ENCODE data around the gene ABHD8.

ABHD8 gene

DNA sequence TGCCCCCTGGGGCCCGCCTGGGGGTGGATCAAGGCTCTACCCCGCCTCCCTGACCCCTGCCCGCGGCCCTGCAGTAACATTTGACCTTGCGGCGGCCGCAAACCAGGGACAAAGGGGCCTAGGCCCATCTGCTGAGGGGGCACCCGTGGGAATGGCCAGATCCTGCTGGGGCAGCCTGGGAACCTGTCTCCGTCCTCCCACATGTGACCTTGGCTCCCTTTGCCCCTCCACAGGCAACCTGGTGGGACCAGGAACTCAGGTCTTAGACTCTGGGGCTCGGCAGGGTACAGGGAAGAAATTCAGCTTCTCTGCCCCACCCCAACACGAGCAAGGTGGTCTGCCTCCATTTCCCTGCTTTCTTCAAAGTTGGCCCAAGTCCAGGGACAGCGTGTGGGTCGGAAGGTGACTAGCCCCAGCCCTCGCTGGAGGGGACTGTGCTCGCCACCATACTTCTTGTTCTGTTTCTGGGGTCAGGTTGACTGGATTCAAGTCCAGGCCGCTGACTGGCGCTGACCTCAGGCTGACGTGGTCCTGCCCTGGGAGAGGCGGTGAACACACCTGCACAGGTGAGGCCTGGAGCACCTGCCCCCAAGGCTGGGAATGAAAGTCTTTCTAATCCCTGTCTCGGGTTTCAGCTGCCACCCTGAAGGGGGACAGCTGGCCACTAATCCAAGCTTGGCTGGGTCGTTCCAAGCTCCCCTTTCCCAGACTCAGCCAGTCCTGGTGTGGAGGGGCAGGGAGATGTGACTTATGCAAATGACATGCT lies 55.0 kb downstream of the ABHD8 start:
- DNase-seq (ENCODE audit: low read depth): no peak
- TF ChIP-seq, protein P1, sequence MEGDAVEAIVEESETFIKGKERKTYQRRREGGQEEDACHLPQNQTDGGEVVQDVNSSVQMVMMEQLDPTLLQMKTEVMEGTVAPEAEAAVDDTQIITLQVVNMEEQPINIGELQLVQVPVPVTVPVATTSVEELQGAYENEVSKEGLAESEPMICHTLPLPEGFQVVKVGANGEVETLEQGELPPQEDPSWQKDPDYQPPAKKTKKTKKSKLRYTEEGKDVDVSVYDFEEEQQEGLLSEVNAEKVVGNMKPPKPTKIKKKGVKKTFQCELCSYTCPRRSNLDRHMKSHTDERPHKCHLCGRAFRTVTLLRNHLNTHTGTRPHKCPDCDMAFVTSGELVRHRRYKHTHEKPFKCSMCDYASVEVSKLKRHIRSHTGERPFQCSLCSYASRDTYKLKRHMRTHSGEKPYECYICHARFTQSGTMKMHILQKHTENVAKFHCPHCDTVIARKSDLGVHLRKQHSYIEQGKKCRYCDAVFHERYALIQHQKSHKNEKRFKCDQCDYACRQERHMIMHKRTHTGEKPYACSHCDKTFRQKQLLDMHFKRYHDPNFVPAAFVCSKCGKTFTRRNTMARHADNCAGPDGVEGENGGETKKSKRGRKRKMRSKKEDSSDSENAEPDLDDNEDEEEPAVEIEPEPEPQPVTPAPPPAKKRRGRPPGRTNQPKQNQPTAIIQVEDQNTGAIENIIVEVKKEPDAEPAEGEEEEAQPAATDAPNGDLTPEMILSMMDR (conservative IDR thresholded peaks at IDR 0.05; ENCODE audit: low read length): no peak
- H3K4me3 ChIP-seq (ENCODE audit: low read length): no peak overlapping the region

DNA sequence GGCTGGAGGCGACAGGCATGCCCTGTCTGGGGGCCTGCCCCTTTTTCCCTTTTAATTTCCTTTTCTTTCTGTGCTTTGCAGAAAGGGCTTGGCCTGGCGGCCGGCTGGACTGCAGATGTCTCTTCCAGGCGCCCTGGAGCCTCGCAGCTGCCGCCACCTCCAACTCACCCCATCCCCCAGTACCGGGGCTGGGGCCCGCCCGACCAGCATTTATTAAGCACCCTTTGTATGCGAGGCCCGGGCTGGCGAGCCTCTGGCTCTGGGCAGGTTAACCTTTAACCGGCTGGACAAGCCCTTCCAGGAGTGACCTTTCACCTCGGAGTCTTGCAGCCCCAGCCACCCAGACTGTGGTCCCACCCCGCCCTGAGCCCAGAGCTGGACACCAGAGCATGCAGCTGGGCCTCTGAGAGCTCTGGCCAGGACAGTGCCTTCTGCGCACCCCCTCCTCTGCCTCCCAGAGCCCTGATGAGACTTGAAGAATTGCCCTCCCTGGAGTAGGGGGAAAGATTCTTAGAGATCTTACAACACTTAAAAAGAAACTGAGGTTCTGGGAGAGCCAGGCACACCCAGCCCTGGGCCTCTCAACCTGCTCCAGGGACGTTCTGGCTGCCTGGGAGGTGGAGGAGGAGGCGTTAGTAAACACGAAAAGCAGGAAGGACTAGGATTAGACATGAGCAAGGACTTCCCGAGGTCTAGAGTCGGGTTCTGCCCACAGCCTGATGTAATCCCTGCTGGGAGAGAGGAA lies 56.4 kb downstream of the ABHD8 start:
- peak; percentile 57 for DNase-seq (ENCODE audit: low read depth)
- TF ChIP-seq, protein P1 (conservative IDR thresholded peaks at IDR 0.05; ENCODE audit: low read length): no peak

DNA sequence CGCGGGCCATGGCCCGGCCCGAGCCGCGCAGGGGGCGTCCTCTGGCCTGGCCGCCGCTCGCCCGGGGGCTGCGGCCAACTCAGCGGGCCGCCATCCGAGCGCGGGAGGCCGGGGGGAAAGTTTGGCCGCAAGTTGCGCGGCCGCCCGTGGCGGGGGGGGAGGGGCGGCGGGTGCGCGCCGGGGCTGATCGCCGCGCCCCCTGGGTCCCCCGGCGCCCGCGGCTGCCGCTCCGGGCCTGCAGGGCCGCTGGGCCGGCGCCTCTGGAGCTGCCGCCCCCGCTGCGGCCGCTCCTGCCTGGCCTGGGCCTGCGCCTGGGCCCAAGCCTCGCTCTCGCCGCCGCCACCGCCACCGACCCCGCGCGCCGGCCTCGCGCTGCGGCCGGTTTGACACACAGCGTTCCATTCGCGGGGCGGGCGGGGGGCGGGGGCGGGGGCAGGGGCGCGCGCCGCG lies 57.7 kb downstream of the ABHD8 start, which contains the start of gene NR2F6:
Gene NR2F6 (minus strand): TSS at position 385 of the 450 bp plus-strand sequence. CDS start 699 bp downstream, outside the sequence.
- peak within 1 kb of the TSS; percentile 89 for H3K4me3 ChIP-seq (ENCODE audit: low read length)
- TF ChIP-seq, protein P1 (conservative IDR thresholded peaks at IDR 0.05; ENCODE audit: low read length): no peak
- DNase-seq (ENCODE audit: low read depth): no peak

More for the DNA sequence above, 56.4 kb downstream of the ABHD8 start:
- H3K4me3 ChIP-seq (ENCODE audit: low read length): peak overlapping the region; percentile 60

DNA sequence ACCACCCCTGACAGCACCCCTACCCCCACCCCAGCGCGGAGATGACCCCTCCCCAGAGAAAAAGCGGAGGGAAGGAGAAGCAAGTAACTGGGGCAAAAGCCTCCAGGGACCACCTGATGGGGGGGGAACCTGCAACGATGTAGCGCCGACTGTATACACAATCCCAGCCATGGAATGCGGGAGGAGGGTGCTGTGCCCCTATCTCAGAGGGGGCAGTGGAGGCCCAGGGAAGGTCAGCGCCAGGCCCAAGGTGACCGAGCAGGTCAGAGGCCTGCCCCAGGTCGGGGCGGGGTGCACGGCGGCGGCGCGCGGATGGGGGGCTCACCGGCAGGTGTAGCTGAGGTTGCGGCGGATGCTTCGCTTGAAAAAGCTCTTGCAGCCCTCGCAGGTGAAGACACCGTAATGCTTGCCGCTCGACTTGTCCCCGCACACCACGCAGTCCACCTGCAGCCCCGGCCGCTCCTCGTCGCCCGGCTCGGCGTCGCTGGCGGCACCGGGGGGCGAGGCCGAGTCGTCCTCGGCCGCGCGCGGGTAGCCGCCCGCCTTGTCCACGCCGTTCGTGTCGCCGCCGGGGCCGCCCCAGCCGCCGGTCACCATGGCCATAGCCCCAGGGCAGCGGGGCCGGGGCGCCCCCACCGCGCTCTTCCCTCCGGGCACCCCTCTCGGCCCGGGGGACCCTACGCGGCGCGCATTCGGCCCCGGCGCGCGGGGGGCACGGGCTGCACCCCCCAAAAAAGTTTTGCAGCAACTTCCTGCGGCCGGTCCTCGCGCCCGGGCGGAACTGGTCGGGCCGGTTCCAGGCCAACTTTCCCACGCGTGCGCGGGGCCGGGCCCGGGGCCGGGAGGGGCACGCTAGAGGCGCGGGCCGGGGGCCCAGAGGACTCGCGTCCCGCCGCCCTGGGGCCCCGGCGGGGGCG lies 58.3 kb downstream of the ABHD8 start:
- H3K4me3 ChIP-seq (ENCODE audit: low read length): peak overlapping the region; percentile 89
- no peak for DNase-seq (ENCODE audit: low read depth)
- TF ChIP-seq, protein P1 (conservative IDR thresholded peaks at IDR 0.05; ENCODE audit: low read length): no peak

DNA sequence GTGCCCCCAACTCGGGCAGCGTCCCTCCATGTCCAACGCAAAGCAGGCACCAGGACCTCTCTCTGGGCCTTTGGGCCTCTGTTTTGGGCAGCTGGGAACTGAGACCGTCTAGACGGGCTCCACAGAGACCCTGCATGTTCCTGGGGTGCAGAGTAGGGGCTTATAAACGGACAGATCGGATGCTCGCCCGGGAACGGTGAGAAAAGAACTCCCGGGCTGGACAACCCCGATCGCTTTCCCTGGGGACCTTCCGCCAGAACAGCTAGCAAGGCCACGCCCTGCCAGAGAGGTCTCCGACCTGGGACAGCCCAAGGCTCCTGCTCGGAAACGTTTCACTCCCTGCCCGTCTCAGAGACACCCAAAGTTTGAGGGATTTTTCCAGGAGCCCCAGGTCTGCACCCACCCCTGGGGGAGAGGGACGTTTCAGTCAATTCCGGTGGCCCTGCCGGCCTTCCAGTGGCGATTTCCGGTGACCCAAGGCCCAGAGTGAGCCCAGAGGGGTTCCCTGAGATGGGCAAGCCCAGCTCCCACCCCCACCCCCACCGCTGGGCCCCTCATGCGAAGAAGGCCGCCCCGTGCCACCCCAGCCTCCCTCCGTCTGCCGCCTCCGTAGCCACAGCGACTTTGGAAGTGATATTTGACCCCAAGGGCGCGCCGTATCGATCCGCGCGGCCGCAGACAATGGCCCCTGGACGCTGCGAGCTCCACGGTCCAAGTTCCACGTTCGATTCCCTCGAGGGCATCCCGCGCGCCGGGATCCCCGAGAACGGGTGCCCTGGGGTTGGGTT lies 59.2 kb downstream of the ABHD8 start:
- TF ChIP-seq, protein P1 (conservative IDR thresholded peaks at IDR 0.05; ENCODE audit: low read length): no peak
- peak overlapping the region; percentile 89 for H3K4me3 ChIP-seq (ENCODE audit: low read length)
- DNase-seq (ENCODE audit: low read depth): peak; percentile 45

DNA sequence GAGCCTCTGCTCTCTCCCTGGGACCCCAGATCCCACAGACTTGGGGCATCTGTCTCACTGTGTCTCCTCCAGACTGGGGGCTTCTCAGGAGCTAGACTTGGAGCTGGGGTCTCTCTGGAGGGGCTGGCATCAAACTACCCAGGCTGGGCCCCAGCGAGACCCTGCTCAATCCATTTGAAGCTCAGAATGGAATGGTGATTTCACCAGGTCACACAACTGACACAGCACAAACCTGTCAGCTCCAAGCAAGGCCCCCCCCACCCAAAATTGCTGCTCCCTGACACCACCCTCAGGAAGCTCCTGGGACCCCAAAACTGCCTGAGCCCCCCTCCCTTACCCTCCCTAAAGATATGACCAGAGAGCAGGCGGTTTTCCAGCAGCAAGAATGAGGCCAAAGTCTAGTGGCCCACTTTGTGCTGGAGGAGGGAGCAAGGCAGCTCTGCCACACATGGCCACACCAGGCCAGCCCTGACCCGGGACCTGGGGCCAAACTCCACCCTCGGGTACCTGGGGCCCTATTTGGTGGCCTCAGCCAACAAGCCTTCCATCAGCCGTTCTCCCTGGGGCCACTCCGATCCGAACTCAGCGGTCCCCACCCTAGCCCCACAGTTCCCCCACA lies 59.9 kb downstream of the ABHD8 start:
- TF ChIP-seq, protein P1 (conservative IDR thresholded peaks at IDR 0.05; ENCODE audit: low read length): no peak
- H3K4me3 ChIP-seq (ENCODE audit: low read length): peak overlapping the region; percentile 89
- DNase-seq (ENCODE audit: low read depth): no peak
